Transverse colon (tissue), 4 donors: ENCODE measurements around the gene HEPACAM. TPM values are rescaled to one million over a fixed set of nuclear protein-coding genes. Genes with fewer than 3 reads are reported as not detected.

Experiments
- DNase-seq: peaks from one replicate; pipeline ENCODE4 v3.0.0-alpha.2; 2019
- H3K27ac ChIP-seq, 4 donors: fragments of 200-600 bp; sonication (generic); 2 replicates each; pipeline ENCODE4 v1.5.1; 2016 to 2018; ENCODE audit warnings: inconsistent platforms in 4 of 4
- H3K27me3 ChIP-seq: fragments of 200-600 bp; sonication (generic); 2 replicates; pipeline ENCODE4 v1.5.1; 2017; ENCODE audit warnings: inconsistent platforms
- H3K36me3 ChIP-seq, 4 donors: fragments of 200-600 bp; sonication (generic); 2 replicates each; pipeline ENCODE4 v1.5.1; 2017 to 2019; ENCODE audit warnings: inconsistent platforms in 4 of 4
- H3K4me1 ChIP-seq, 4 donors: fragments of 200-600 bp; sonication (generic); 2 replicates each; pipeline ENCODE4 v1.5.1; 2017 to 2020; ENCODE audit warnings: inconsistent platforms in 4 of 4
- H3K4me3 ChIP-seq, 4 donors: fragments of 200-600 bp; sonication (generic); 1 replicate in 1 of 4; 2 replicates in 3 of 4; pipeline versions ENCODE4 v1.5.1 to v1.6.1; 2017 to 2019; ENCODE audit warnings: inconsistent platforms in 4 of 4
- H3K9me3 ChIP-seq, 2 donors: fragments of 200-600 bp; sonication (generic); 2 replicates each; pipeline ENCODE4 v1.5.1; 2017 to 2019; ENCODE audit warnings: inconsistent platforms in 2 of 2
- EP300 ChIP-seq: sonication (generic); formaldehyde crosslinking; IDR thresholded peaks from one replicate; pipeline ENCODE4 v1.6.1; 2017; ENCODE audit warnings: antibody characterized with exemption, low read depth
- POLR2A ChIP-seq: fragments of 450-650 bp; IDR thresholded peaks from one replicate; pipeline ENCODE4 v1.6.1; 2016; ENCODE audit warnings: antibody characterized with exemption, mild to moderate bottlenecking, moderate library complexity
- POLR2AphosphoS5 ChIP-seq, 3 donors: sonication (generic); formaldehyde crosslinking; IDR thresholded peaks; one replicate each; pipeline ENCODE4 v1.6.1; 2016; ENCODE audit warnings: antibody characterized with exemption in 3 of 3
- WGBS, 2 donors: methylation state at CpG; one replicate each; pipeline ENCODE4 v1.1.5; 2018; ENCODE audit warnings: low coverage in 1 of 2; 5-methylcytosine and 5-hydroxymethylcytosine counted together
- in situ Hi-C, 4 donors: fragments of 200-750 bp; cut with MboI; loops; one replicate each; pipeline versions ENCODE4 v1.15.0 to v1.15.1; 2017; ENCODE audit warnings: low sequenced_read_pairs in 3 of 4, low pct_ligation_motif_present in 1 of 4, low pct_unique_long_range_greater_than_20kb in 1 of 4
- intact Hi-C: fragments of 100-400 bp; cut with DNase I; formaldehyde crosslinking; loops from one replicate; pipeline ENCODE4 v1.15.1; 2023; ENCODE audit warnings: low total_unique reads
- total RNA-seq, 4 donors: library from RNA; depleted of rRNA; stranded (reverse); fragments of >200 nt; gene quantifications; one replicate each; pipeline ENCODE4 v1.1.0, GENCODE V29; 2016
- TF ChIP-seq, protein P1 (sequence below), 5 experiments: fragments of 200-600 bp in 3 of 5; fragments of 450-650 bp in 2 of 5; sonication (generic) in 3 of 5; IDR thresholded peaks; 1 replicate in 2 of 5; 2 replicates in 3 of 5; pipeline ENCODE4 v1.5.1; 2016 to 2017; ENCODE audit warnings: antibody characterized with exemption in 5 of 5, inconsistent platforms in 3 of 5, mild to moderate bottlenecking in 2 of 5, moderate library complexity in 1 of 5

Gene HEPACAM
- total RNA-seq, 4 donors from 2014 or later: 0.14 to 0.37 TPM; not detected in 2

DNA sequence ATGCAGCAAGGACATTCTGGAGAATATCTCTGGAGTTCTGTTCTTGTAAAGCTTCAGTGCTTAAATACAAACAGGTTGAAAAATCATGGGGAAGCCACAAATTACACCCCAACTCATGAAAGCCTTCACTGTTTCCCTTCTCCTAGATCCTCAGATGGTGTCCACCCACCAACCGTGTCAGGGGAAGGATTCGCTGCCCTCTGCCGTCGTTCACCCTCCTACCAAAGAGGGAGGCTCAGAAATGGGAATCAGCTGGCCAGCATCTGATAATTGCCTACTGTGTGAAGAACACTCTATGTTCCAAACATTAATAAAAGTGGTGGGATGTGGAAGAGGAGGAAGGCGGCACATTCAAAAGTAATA, 7.4 kb upstream of the HEPACAM start:
- intact Hi-C loops: no loop called here
- Histone ChIP-seq H3K4me3 (no peak overlapping the region), H3K27ac (no peak overlapping the region), H3K9me3 (no peaks in the 10 kb centered on the region), H3K4me1 (no peaks in the 10 kb centered on the region), H3K36me3 (no peaks in the 10 kb centered on the region), H3K27me3 (peaks cover 12% of the 10 kb centered on the region)
- TF ChIP-seq POLR2A: no peak
- TF ChIP-seq POLR2AphosphoS5 (IDR thresholded peaks at IDR 0.05): no peak
- TF ChIP-seq, protein P1, sequence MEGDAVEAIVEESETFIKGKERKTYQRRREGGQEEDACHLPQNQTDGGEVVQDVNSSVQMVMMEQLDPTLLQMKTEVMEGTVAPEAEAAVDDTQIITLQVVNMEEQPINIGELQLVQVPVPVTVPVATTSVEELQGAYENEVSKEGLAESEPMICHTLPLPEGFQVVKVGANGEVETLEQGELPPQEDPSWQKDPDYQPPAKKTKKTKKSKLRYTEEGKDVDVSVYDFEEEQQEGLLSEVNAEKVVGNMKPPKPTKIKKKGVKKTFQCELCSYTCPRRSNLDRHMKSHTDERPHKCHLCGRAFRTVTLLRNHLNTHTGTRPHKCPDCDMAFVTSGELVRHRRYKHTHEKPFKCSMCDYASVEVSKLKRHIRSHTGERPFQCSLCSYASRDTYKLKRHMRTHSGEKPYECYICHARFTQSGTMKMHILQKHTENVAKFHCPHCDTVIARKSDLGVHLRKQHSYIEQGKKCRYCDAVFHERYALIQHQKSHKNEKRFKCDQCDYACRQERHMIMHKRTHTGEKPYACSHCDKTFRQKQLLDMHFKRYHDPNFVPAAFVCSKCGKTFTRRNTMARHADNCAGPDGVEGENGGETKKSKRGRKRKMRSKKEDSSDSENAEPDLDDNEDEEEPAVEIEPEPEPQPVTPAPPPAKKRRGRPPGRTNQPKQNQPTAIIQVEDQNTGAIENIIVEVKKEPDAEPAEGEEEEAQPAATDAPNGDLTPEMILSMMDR (IDR thresholded peaks at IDR 0.05): no peak
- TF ChIP-seq EP300: no peak
- no peak for DNase-seq
- WGBS, 2 donors: 60 to 72% methylated on average over 1 to 5 of the region's 5 CpGs
- in situ Hi-C loops: no loop called here

DNA sequence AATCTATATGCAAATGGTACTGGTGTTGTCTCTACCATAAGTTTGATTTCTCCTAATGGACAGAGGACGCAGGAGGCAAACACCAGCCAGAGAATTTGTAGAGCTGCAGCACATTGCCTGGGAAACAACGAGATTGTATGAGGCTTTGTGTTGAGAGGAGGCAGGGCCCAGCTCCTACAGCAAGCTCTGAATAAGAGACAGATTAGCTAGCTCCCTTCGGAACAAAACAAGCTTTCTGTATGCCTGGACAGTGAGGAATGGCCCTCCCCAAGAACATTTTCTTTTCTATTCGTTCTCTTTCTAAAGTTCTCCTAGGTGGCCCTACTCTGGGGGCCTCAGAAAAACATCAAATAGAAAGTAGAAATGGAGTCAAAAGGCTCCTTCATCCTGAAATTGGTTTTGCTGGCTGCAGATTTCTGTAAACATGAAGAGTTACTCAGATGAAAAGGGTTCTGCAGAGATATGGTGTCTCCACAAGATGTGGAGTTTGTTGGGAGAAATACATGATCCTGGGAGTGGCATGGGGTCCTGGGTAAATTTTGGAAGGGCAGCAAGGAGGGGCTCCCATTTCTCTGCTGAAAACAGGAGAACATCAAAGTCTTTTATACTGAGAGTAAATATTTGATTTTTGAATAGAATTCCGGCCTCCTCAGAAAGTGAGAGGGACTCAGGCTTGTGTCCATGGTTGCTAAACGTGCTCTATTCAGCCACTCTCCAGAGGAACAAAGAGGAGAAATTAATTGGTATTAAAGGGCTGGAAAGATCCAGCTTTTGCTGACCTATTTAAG, 6.8 kb upstream of the HEPACAM start:
- Histone ChIP-seq H3K4me1 (no peaks in the 10 kb centered on the region), H3K4me3 (no peak overlapping the region), H3K9me3 (no peaks in the 10 kb centered on the region), H3K27ac (no peak overlapping the region), H3K36me3 (no peaks in the 10 kb centered on the region), H3K27me3 (peaks cover 12% of the 10 kb centered on the region)
- intact Hi-C loops (no loop called here), in situ Hi-C loops (no loop called here)
- TF ChIP-seq POLR2AphosphoS5 (IDR thresholded peaks at IDR 0.05): no peak
- TF ChIP-seq, protein P1 (IDR thresholded peaks at IDR 0.05): no peak
- no peak for TF ChIP-seq EP300
- no peak for TF ChIP-seq POLR2A
- DNase-seq: no peak
- WGBS, 2 donors: 43 to 57% methylated on average over 2 to 6 of the region's 6 CpGs

DNA sequence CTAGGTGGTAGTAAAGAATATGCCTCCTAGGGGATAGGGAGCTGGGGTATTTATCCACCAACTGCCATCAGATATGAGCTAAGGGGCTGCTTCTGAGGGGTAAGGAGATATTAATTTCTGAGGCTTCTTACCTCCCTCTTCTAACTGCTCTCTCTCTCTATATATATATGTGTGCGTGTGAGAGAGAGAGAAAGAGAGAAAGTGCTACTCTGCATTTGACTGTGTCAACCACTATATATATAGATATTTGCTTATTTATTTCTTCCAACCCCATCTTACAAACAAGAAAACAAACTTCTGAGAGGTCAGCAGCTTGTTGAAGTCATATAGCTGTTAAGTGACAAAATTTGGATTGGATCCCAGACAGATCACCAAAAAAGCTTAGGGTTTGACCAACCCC, 5.9 kb upstream of the HEPACAM start:
- Histone ChIP-seq H3K27ac (no peak overlapping the region), H3K27me3 (peaks cover 14% of the 10 kb centered on the region), H3K4me3 (no peak overlapping the region), H3K4me1 (no peaks in the 10 kb centered on the region), H3K36me3 (no peaks in the 10 kb centered on the region), H3K9me3 (no peaks in the 10 kb centered on the region)
- DNase-seq: no peak
- TF ChIP-seq EP300 (no peak), POLR2A (no peak), POLR2AphosphoS5 (IDR thresholded peaks at IDR 0.05) (no peak)
- TF ChIP-seq, protein P1 (IDR thresholded peaks at IDR 0.05): no peak
- WGBS, 2 donors: 67 to 75% methylated on average over 1 of the region's 1 CpG
- in situ Hi-C loops (no loop called here), intact Hi-C loops (no loop called here)

DNA sequence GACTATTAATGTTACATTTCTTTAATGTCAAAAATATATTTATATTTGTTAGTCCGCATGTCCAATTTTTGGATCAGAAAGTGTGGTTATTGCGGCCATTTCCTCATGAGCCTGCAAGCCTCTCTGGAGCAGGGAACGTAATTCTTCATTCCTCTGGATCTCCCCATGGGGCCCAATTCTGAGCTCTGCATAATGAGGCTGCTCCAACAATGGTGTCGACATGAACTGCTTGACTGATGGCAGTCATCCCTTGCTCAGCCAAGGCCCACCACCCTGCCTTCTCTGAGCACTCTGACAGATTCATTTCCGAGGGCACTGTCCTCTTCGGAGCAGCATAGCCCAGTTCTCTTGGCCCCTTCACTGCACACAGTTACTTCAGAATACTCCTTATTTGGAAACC, 3.1 kb upstream of the HEPACAM start:
- H3K27me3 ChIP-seq: peaks cover 13% of the 10 kb centered on the region
- 82% methylated on average over 6 of the region's 6 CpGs; no CpG with 5 or more reads in 1 of the 2 donors for WGBS, 2 donors
- H3K4me1 ChIP-seq: no peaks in the 10 kb centered on the region
- TF ChIP-seq POLR2AphosphoS5 (IDR thresholded peaks at IDR 0.05) (no peak), EP300 (no peak), POLR2A (no peak)
- TF ChIP-seq, protein P1 (IDR thresholded peaks at IDR 0.05): no peak
- H3K4me3 ChIP-seq: no peak overlapping the region
- DNase-seq: no peak
- H3K36me3 ChIP-seq: no peaks in the 10 kb centered on the region
- no peak overlapping the region for H3K27ac ChIP-seq
- H3K9me3 ChIP-seq: no peaks in the 10 kb centered on the region
- in situ Hi-C loops: no loop called here
- intact Hi-C loops: no loop called here
